Stimulated activated CD4-positive, alpha-beta T cell treated with anti-CD3 and anti-CD28 coated beads, Interleukin-1b, Interleukin-23, amount 100 ng/mL, for 1 hour (primary cell): ENCODE results near the gene CCDC33.
"Not testable (repeated sequence)": the region's sequence is repeated elsewhere in the genome, so short reads cannot be mapped to it uniquely, and the experiment has no call there.

Source experiments
- DNase-seq, 2 donors: peaks; one replicate each; pipeline ENCODE4 v3.0.0-alpha.2; 2020; ENCODE audit warnings: low read depth in 2 of 2

Gene CCDC33

DNA sequence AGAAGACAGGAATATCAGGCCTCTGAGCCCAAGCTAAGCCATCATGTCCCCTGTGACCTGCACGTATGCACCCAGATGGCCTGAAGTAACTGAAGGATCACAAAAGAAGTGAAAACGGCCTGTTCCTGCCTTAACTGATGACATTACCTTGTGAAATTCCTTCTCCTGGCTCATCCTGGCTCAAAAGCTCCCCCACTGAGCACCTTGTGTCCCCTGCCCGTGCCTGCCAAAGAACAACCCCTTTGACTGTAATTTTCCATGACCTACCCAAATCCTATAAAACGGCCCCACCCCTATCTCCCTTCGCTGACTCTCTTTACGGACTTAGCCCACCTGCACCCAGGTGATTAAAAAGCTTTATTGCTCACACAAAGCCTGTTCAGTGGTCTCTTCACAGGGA is 123.2 kb downstream of the CCDC33 start:
- not testable (repeated sequence) for DNase-seq

DNA sequence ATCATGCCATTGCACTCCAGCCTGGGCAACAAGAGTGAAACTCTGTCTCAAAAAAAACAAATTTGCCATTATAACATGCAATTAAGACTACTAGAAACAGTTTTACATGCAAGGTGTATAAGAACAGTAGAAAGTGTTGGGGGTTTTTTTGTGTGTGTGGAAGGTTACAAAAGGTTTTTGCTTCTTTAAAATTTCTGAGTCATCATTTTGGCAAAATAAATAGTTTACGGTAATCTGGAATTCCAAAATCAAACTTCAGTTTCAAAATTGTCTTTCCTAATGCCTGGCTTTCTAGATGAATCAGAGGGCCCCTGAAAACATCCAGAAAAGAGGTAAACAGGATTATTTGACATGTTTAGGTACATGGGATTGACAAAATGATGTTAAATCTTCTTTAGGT is 124.7 kb downstream of the CCDC33 start:
- DNase-seq, result not testable (repeated sequence)

- DNase-seq, result no peak
These were observed 126.4 kb downstream of the CCDC33 start for GRCh38 chr15:74362482-74362881.

DNA sequence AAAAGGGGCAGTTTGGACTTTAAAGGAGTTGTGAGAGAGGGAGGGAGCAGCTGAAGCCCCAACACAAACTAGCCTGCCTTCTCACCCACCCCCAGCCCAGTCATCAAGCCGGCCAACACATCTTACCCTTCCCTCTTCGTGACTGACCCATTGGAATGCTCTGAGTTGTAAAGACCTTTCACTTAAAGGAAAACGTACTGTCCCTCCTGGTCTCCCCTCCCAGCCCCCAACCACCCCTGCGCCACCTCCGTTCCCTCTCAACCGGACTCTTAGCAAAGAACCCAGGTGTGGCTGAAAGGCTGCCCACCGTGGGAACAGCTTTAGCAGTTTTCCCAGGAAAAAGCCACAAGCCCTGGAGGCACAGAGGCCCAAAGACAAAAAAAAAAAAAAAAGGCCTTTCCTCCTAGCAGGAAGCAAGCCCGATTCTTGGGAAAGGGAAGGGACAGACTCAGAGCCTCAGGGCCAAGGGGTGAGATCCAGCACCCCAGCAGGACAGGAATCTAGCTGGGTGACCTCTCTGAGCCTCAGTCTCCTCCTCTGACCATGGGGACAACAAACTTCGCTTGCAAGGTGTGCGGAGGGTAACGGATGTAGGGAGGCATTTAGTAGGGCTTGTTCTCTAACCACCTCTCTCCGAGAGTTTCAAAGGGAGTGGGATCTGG is 128.9 kb downstream of the CCDC33 start:
- no peak for DNase-seq

- no peak for DNase-seq
These were observed 129.7 kb downstream of the CCDC33 start for GRCh38 chr15:74365598-74366445.

- no peak for DNase-seq
These were observed 131.2 kb downstream of the CCDC33 start, which contains the start of gene CYP11A1 for GRCh38 chr15:74367296-74367854. Gene CYP11A1, minus strand, starts transcription at chr15:74367646. Its CDS starts 61 bp downstream, at chr15:74367585.

- no peak for DNase-seq
These were observed 132.0 kb downstream of the CCDC33 start for GRCh38 chr15:74368121-74368520.

- DNase-seq, result no peak
These were observed 133.1 kb downstream of the CCDC33 start for GRCh38 chr15:74369084-74369745.

DNA sequence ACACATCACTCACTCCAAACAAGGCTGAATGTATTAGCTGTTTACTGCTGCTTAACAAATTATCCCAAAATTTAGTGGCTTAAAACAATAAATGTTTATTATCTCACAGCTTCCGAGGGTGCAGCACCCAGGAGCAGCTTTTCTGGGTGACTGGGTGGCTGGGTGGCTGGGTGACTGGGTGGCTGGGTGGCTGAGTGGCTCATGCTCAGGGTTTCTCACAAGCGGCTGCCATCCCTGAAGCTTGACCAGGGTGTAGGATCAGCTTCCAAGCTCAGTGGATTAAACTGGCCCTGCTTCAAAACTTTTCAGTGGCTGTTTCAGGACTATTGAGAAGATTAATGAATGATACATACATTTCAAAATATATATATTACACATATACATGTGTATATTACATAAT is 133.6 kb downstream of the CCDC33 start:
- DNase-seq, result no peak

DNA sequence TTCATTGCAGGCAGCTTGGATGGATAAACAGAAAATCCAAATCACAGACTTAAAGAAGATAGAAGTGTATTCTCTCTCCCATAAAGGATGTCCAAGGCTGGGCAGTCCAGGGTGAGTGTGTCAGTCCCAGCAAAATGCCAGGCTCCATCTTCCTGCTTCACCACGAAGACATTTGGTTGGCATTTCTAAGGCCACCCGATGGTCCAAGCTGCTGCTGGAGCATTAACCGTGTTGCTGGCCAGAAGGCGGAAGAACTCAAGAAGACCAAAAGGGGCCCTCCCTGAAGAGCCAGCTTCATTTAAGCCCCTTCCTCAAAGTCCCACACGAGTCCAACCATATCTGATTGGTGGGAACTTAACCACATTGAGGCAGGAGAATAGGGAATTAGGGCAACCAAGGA is 134.3 kb downstream of the CCDC33 start:
- no peak for DNase-seq

DNA sequence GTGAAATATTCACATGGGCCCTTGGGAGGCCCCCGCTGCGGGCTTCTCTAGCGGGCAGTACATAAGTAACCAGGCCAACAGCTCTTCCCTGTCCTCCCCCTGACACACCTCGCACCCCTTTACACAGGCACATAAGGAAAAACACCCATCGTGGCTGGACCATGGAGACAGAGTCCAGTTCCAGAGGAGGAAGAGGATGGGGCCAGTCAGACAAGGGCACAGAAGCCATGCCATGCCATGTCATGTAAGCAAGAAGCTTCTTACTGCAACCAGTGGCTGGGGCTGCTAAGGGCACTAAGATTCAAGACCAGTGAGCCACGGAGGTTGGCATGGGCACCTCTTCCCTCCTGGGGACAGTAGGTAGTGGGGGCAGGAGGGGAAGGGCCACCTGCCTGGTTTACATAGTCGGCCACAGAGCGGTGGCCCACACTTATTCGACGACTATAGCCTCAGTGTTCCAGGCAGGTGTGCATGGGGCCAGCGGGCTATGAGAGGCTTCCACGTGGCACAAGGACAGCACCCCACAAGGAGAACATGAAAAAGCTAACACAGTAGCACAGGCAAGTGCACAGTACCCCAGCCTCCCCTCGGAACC is 137.0 kb downstream of the CCDC33 start:
- no peak for DNase-seq

DNA sequence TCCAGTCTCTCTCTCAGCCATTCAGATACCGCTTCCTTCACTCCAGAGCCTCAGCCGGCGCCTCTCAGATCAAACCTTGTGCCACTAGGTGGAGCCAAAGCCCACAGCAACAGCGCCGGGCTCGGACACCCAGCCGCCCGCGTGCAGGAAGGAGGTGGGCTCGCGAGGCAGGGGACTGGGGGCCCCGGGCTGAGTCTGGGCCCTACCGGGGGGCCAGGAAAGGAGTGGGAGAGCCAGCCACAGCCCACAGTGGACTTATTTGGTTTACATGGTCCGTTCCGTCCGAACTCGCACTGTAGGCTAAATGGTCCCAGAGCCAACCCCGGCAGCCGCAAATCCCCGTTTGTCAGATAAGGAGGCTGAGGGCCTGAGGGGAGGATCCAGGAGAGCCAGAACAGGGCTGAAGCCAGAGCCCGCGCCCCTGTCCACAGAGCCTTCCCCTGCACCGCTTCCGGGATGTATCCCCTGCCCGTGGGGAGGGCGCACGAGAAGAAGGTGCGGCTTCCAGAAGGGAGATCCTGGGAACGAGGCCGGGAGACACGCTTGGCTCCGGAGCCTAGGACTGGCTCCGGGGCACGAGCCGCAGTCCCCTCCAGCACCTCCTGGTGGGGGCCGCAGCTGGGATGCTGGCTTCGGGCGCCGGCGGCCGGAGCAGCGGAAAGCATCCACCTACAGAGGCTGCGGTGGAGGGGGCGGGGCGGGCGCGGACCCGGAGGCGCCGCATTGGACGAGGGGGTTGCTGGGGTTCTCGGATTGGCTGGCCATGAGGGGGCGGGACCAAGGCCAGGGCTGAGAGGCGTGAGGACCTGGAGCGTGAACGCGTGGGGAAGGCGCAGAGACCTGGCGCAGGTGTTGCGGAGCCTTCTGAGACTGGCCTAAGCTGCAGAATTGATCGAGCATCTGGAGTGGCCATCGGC is 137.9 kb downstream of the CCDC33 start:
- peak; percentile 89 to 95 for DNase-seq

- DNase-seq, result no peak
These were observed 138.6 kb downstream of the CCDC33 start for GRCh38 chr15:74374648-74375302.

DNA sequence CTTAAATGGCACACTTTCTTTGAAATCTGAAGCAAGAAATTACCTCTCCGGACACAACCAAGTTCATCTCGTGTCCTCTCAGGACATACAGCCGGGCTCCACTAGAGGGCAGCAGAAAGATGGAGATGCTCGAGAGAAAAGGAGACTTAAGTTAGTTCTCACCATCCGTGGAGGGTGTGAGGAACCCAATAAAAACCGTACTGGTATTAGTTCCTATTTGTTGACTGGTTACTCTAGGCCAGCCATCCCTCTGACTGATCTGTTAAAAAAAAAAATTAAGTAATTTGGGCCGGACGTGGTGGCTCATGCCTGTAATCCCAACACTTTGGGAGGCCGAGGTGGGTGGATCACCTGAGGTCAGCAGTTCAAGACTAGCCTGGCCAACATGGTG is 139.2 kb downstream of the CCDC33 start:
- peak; percentile 67 to 81 for DNase-seq

- no peak for DNase-seq
These were observed 140.1 kb downstream of the CCDC33 start for GRCh38 chr15:74376226-74376625.

- no peak for DNase-seq
These were observed 140.9 kb downstream of the CCDC33 start for GRCh38 chr15:74376825-74377581.

GRCh38 chr15:74377831-74378766 is 142.0 kb downstream of the CCDC33 start:
- no peak for DNase-seq

GRCh38 chr15:74378848-74379247 is 142.7 kb downstream of the CCDC33 start:
- DNase-seq, result peak in 1 of 2 donors; percentile 54
